Osteoblast (primary cell): ENCODE measurements around the gene CYP46A1. TPM values are rescaled to one million over a fixed set of nuclear protein-coding genes. Genes with fewer than 3 reads are reported as not detected.

Experiments used
- DNase-seq: peaks from one replicate; pipeline ENCODE4 v3.0.0; 2011; ENCODE audit warnings: low spot score, mixed read lengths; ENCODE audit not compliant: insufficient read length; ENCODE audit errors: missing footprints
- H2AFZ ChIP-seq: 2 replicates; pipeline ENCODE4 v1.6.0; 2011; ENCODE audit warnings: mild to moderate bottlenecking, low read length
- H3K27ac ChIP-seq: 2 replicates; pipeline ENCODE4 v1.5.1; 2011; ENCODE audit warnings: mild to moderate bottlenecking, low read depth, low read length, moderate library complexity
- H3K27me3 ChIP-seq: 2 replicates; pipeline ENCODE4 v1.6.0; 2012; ENCODE audit warnings: mild to moderate bottlenecking, control low read depth, inconsistent platforms, low read length, moderate library complexity; ENCODE audit not compliant: insufficient read depth
- H3K36me3 ChIP-seq: 2 replicates; pipeline ENCODE4 v1.5.1; 2011; ENCODE audit warnings: mild to moderate bottlenecking, low read length, control low read depth, moderate library complexity; ENCODE audit not compliant: insufficient read depth
- H3K4me1 ChIP-seq: 2 replicates; pipeline ENCODE4 v1.5.1; 2011; ENCODE audit warnings: mild to moderate bottlenecking, low read length, control low read depth, moderate library complexity; ENCODE audit not compliant: insufficient read depth
- H3K4me2 ChIP-seq: 2 replicates; pipeline ENCODE4 v1.6.0; 2011; ENCODE audit warnings: mild to moderate bottlenecking, low read length; ENCODE audit not compliant: insufficient read depth
- H3K4me3 ChIP-seq: fragments of 200-600 bp; sonication (generic); 3 replicates; pipeline ENCODE4 v1.5.1; 2012; ENCODE audit warnings: mild to moderate bottlenecking, low read length, inconsistent platforms; ENCODE audit not compliant: insufficient read depth
- H3K79me2 ChIP-seq: 2 replicates; pipeline ENCODE4 v1.6.0; 2012; ENCODE audit warnings: mild to moderate bottlenecking, low read length, control low read depth, inconsistent platforms; ENCODE audit not compliant: insufficient read depth
- H3K9me3 ChIP-seq: 2 replicates; pipeline ENCODE4 v1.5.1; 2011; ENCODE audit warnings: low read depth, low read length, control low read depth
- H4K20me1 ChIP-seq: 2 replicates; pipeline ENCODE4 v1.6.0; 2012; ENCODE audit warnings: mild to moderate bottlenecking, low read length, control low read depth; ENCODE audit not compliant: insufficient read depth
- CTCF ChIP-seq: IDR thresholded peaks from 2 replicates; pipeline ENCODE4 v1.5.1; 2011; ENCODE audit warnings: mild to moderate bottlenecking, low read depth, low read length, moderate library complexity; ENCODE audit errors: extremely low read depth
- total RNA-seq: library from RNA; depleted of rRNA; stranded (reverse); fragments of >200 nt; gene quantifications from 2 replicates; pipeline ENCODE4 v1.2.3, GENCODE V29; 2012

Gene CYP46A1
- total RNA-seq, 1 donor, result 0.36 TPM

- H3K9me3 ChIP-seq, result peaks cover 8% of the 10 kb centered on the region
- no peaks in the 10 kb centered on the region for H3K79me2 ChIP-seq
- no peak overlapping the region for H3K4me2 ChIP-seq
- H3K36me3 ChIP-seq, result no peaks in the 10 kb centered on the region
- no peak overlapping the region for H3K4me3 ChIP-seq
- H4K20me1 ChIP-seq, result no peaks in the 10 kb centered on the region
- TF ChIP-seq CTCF, result no peak
- H2AFZ ChIP-seq, result no peak overlapping the region
- H3K27me3 ChIP-seq, result no peaks in the 10 kb centered on the region
- no peaks in the 10 kb centered on the region for H3K4me1 ChIP-seq
- DNase-seq, result no peak
- no peak overlapping the region for H3K27ac ChIP-seq
These were observed 18.0 kb downstream of the CYP46A1 start for GRCh38 chr14:99702115-99702514.

GRCh38 chr14:99703381-99703780 is 19.3 kb downstream of the CYP46A1 start:
- Histone ChIP-seq H3K27ac (no peak overlapping the region), H3K4me2 (no peak overlapping the region), H3K9me3 (peaks cover 8% of the 10 kb centered on the region), H2AFZ (no peak overlapping the region), H3K4me1 (no peaks in the 10 kb centered on the region), H3K4me3 (no peak overlapping the region), H3K79me2 (no peaks in the 10 kb centered on the region), H3K36me3 (no peaks in the 10 kb centered on the region), H3K27me3 (no peaks in the 10 kb centered on the region), H4K20me1 (no peaks in the 10 kb centered on the region)
- no peak for TF ChIP-seq CTCF
- no peak for DNase-seq

- peaks cover 8% of the 10 kb centered on the region for H3K9me3 ChIP-seq
- H3K27me3 ChIP-seq, result no peaks in the 10 kb centered on the region
- H3K79me2 ChIP-seq, result no peaks in the 10 kb centered on the region
- no peak for TF ChIP-seq CTCF
- no peak for DNase-seq
- H2AFZ ChIP-seq, result no peak overlapping the region
- no peaks in the 10 kb centered on the region for H4K20me1 ChIP-seq
- H3K4me1 ChIP-seq, result no peaks in the 10 kb centered on the region
- H3K4me3 ChIP-seq, result no peak overlapping the region
- no peak overlapping the region for H3K4me2 ChIP-seq
- H3K27ac ChIP-seq, result no peak overlapping the region
- H3K36me3 ChIP-seq, result no peaks in the 10 kb centered on the region
These were observed 19.9 kb downstream of the CYP46A1 start for GRCh38 chr14:99704037-99704436.

- H3K4me2 ChIP-seq, result no peak overlapping the region
- no peak for TF ChIP-seq CTCF
- no peak overlapping the region for H3K27ac ChIP-seq
These were observed 22.2 kb downstream of the CYP46A1 start for GRCh38 chr14:99706107-99706900.

More at GRCh38 chr14:99706107-99706900, 22.2 kb downstream of the CYP46A1 start:
- Histone ChIP-seq H3K79me2 (no peaks in the 10 kb centered on the region), H2AFZ (no peak overlapping the region), H3K36me3 (no peaks in the 10 kb centered on the region), H3K27me3 (no peaks in the 10 kb centered on the region), H3K9me3 (peaks cover 8% of the 10 kb centered on the region), H3K4me3 (no peak overlapping the region), H3K4me1 (no peaks in the 10 kb centered on the region), H4K20me1 (no peaks in the 10 kb centered on the region)
- DNase-seq, result no peak
